Measurements from ENCODE around the gene SPPL2A. TPM values are rescaled to one million over a fixed set of nuclear protein-coding genes. Genes with fewer than 3 reads are reported as not detected.

SPPL2A gene
- total and polyA plus RNA-seq, 2 donors (not counting 3 experiments of a cell fraction or from before 2014, with no cell fraction given) = 38.8 to 88.7 TPM

GRCh38 chr15:50810128-50810527 is 44.6 kb upstream of the SPPL2A start:
- intact Hi-C loops (cut with micrococcal nuclease) = no loop called here
- Histone ChIP-seq H4K20me1 (replicated peaks; ENCODE audit: control insufficient read depth, extremely low read depth, insufficient read depth, low read length) (no peaks in the 10 kb centered on the region), H3K9me1 (replicated peaks; ENCODE audit: control insufficient read depth, extremely low read depth, insufficient read depth, low read length) (no peaks in the 10 kb centered on the region), H3K4me3 (replicated peaks in 1 of 3; ENCODE audit: insufficient read depth in 1 of 3, low read depth in 1 of 3, low read length in 3 of 3) (no peak overlapping the region), H3K9ac (replicated peaks; ENCODE audit: extremely low read depth, insufficient read depth, low read length) (no peak overlapping the region), H3K9me3 (replicated peaks; ENCODE audit: control insufficient read depth, insufficient read depth, low read length) (no peaks in the 10 kb centered on the region), H3K36me3 (ENCODE audit: control insufficient read depth in 2 of 2, extremely low read depth in 1 of 2, insufficient read depth in 2 of 2, low read length in 2 of 2) (no peaks in the 10 kb centered on the region), H3K4me2 (ENCODE audit: insufficient read depth, low read length) (no peak overlapping the region), H3K27ac (ENCODE audit: insufficient read depth, low read depth, low read length) (no peak overlapping the region), H2AFZ (ENCODE audit: low read depth, low read length) (no peak overlapping the region), H3K79me2 (ENCODE audit: control insufficient read depth, insufficient read depth, low read length) (no peaks in the 10 kb centered on the region), H3K27me3 (ENCODE audit: control insufficient read depth in 2 of 2, insufficient read depth in 2 of 2, low read length in 2 of 2) (peaks cover 2 to 10% of the 10 kb centered on the region in 2 experiments), H3K4me1 (ENCODE audit: control insufficient read depth, extremely low read depth, insufficient read depth, low read length) (no peaks in the 10 kb centered on the region)
- ChIA-PET CTCF (no interaction called here), POLR2A (no interaction called here)
- dilution Hi-C loops (cut with MboI; ENCODE audit: extremely low pct_ligation_motif_present, low sequenced_read_pairs) = no loop called here
- TF ChIP-seq POLR2A (IDR thresholded peaks at IDR 0.05; ENCODE audit: low read depth, low read length) (no peak), MAX (IDR thresholded peaks at IDR 0.05; ENCODE audit: insufficient read depth, insufficient read length) (no peak), JUN (IDR thresholded peaks at IDR 0.05; ENCODE audit: borderline replicate concordance, insufficient read depth, insufficient read length, low read depth) (no peak), MYC (IDR thresholded peaks at IDR 0.05; ENCODE audit: low read depth, low read length) (no peak), FOS (IDR thresholded peaks at IDR 0.05; ENCODE audit: borderline replicate concordance, insufficient read depth, low read length) (no peak), GATA2 (IDR thresholded peaks at IDR 0.05; ENCODE audit: insufficient read depth, insufficient read length, low read depth, low read length) (no peak), POLR2AphosphoS5 (IDR thresholded peaks at IDR 0.05; ENCODE audit: insufficient read depth, low read depth, low read length) (no peak), CTCF (IDR thresholded peaks at IDR 0.05; ENCODE audit: extremely low read depth in 1 of 2, insufficient read depth in 1 of 2, low read depth in 1 of 2, low read length in 2 of 2) (no peak), EZH2 (IDR thresholded peaks at IDR 0.05; ENCODE audit: borderline replicate concordance, low read depth, low read length, severe bottlenecking) (no peak)
- no TSS peak for BruUV-seq (replicated peaks)
- FAIRE-seq = no peak
- no peak for DNase-seq (ENCODE audit: low read depth, low spot score)

All from endothelial cell of umbilical vein (primary cell).